Measurements from ENCODE around the gene CES5A. TPM values are rescaled to one million over a fixed set of nuclear protein-coding genes. Genes with fewer than 3 reads are reported as not detected.

The CES5A gene
- total RNA-seq, 1 donor from 2014 or later: not detected

Other genes starting within 250 kb of the CES5A start
- 0.64 TPM for gene SLC6A2, start 219.4 kb downstream of the CES5A start, total RNA-seq
- gene CES1, start 42.3 kb downstream of the CES5A start, total RNA-seq: 401 TPM

Data from mesenteric fat pad (tissue), 1 donor.